ENCODE data around the gene HIVEP3.

HIVEP3 gene

GRCh38 chr1:41718497-41718896, 200.2 kb downstream of the HIVEP3 start:
- H3F3A ChIP-seq (ENCODE audit: insufficient read depth, low read length), result peaks cover 7% of the 10 kb centered on the region; the same call in 1 of the 2 replicates
- TF ChIP-seq CTCF (IDR thresholded peaks at IDR 0.05; ENCODE audit: low read length) (no peak), EZH2 (optimal IDR thresholded peaks at IDR 0.05; ENCODE audit: low read depth, low read length) (no peak), EZH2phosphoT487 (IDR thresholded peaks at IDR 0.05; ENCODE audit: low read length) (no peak)
- no peak overlapping the region for H3K9ac ChIP-seq (ENCODE audit: low read length)
- no peak for DNase-seq
- no peak overlapping the region for H3K4me3 ChIP-seq (ENCODE audit: low read length)
- H3K36me3 ChIP-seq (replicated peaks; ENCODE audit: insufficient read depth, low read length), result no peaks in the 10 kb centered on the region
- H3K79me2 ChIP-seq (ENCODE audit: low read length), result no peaks in the 10 kb centered on the region
- H3K9me2 ChIP-seq (replicated peaks; ENCODE audit: insufficient read depth, low read length), result no peaks in the 10 kb centered on the region
- H4K20me1 ChIP-seq (ENCODE audit: insufficient read depth, low read length), result no peaks in the 10 kb centered on the region
- H3K4me2 ChIP-seq (ENCODE audit: low read depth, low read length), result no peak overlapping the region
- no peak overlapping the region for H3K27ac ChIP-seq (ENCODE audit: low read length)
- H3K4me1 ChIP-seq (ENCODE audit: low read length), result peaks cover 26% of the 10 kb centered on the region
- no peaks in the 10 kb centered on the region for H3K9me3 ChIP-seq (replicated peaks; ENCODE audit: insufficient read depth, low read length)
- H3K27me3 ChIP-seq (replicated peaks; ENCODE audit: insufficient read depth, low read length), result no peaks in the 10 kb centered on the region
- H2AFZ ChIP-seq (ENCODE audit: low read length), result no peak overlapping the region

GRCh38 chr1:41716188-41717130, 202.3 kb downstream of the HIVEP3 start:
- Histone ChIP-seq H3K9me2 (replicated peaks; ENCODE audit: insufficient read depth, low read length) (no peaks in the 10 kb centered on the region), H3K27ac (ENCODE audit: low read length) (no peak overlapping the region), H3K79me2 (ENCODE audit: low read length) (no peaks in the 10 kb centered on the region), H3F3A (ENCODE audit: insufficient read depth, low read length) (peaks cover 7% of the 10 kb centered on the region; the same call in 1 of the 2 replicates), H3K4me3 (ENCODE audit: low read length) (no peak overlapping the region), H3K27me3 (replicated peaks; ENCODE audit: insufficient read depth, low read length) (no peaks in the 10 kb centered on the region), H3K4me1 (ENCODE audit: low read length) (peaks cover 23% of the 10 kb centered on the region), H4K20me1 (ENCODE audit: insufficient read depth, low read length) (no peaks in the 10 kb centered on the region), H3K4me2 (ENCODE audit: low read depth, low read length) (no peak overlapping the region), H3K9ac (ENCODE audit: low read length) (no peak overlapping the region), H3K9me3 (replicated peaks; ENCODE audit: insufficient read depth, low read length) (no peaks in the 10 kb centered on the region), H3K36me3 (replicated peaks; ENCODE audit: insufficient read depth, low read length) (no peaks in the 10 kb centered on the region), H2AFZ (ENCODE audit: low read length) (no peak overlapping the region)
- no peak for DNase-seq
- TF ChIP-seq EZH2 (optimal IDR thresholded peaks at IDR 0.05; ENCODE audit: low read depth, low read length) (no peak), EZH2phosphoT487 (IDR thresholded peaks at IDR 0.05; ENCODE audit: low read length) (no peak), CTCF (IDR thresholded peaks at IDR 0.05; ENCODE audit: low read length) (no peak)

- DNase-seq, result no peak
- Histone ChIP-seq H3K27me3 (replicated peaks; ENCODE audit: insufficient read depth, low read length) (no peaks in the 10 kb centered on the region), H3K9ac (ENCODE audit: low read length) (no peak overlapping the region), H3K9me3 (replicated peaks; ENCODE audit: insufficient read depth, low read length) (no peaks in the 10 kb centered on the region), H3K4me3 (ENCODE audit: low read length) (no peak overlapping the region), H2AFZ (ENCODE audit: low read length) (no peak overlapping the region), H3K9me2 (replicated peaks; ENCODE audit: insufficient read depth, low read length) (no peaks in the 10 kb centered on the region), H3K4me1 (ENCODE audit: low read length) (peaks cover 17% of the 10 kb centered on the region), H3K79me2 (ENCODE audit: low read length) (no peaks in the 10 kb centered on the region), H3K4me2 (ENCODE audit: low read depth, low read length) (no peak overlapping the region), H4K20me1 (ENCODE audit: insufficient read depth, low read length) (no peaks in the 10 kb centered on the region), H3K36me3 (replicated peaks; ENCODE audit: insufficient read depth, low read length) (no peaks in the 10 kb centered on the region), H3K27ac (ENCODE audit: low read length) (no peak overlapping the region), H3F3A (ENCODE audit: insufficient read depth, low read length) (peaks cover 2% of the 10 kb centered on the region; the same call in 1 of the 2 replicates)
- TF ChIP-seq EZH2 (optimal IDR thresholded peaks at IDR 0.05; ENCODE audit: low read depth, low read length), result no peak
- no peak for TF ChIP-seq EZH2phosphoT487 (IDR thresholded peaks at IDR 0.05; ENCODE audit: low read length)
- TF ChIP-seq CTCF (IDR thresholded peaks at IDR 0.05; ENCODE audit: low read length), result no peak
Observed at GRCh38 chr1:41715441-41716095, 203.2 kb downstream of the HIVEP3 start.
